ENCODE measurements around the gene GAK. TPM values are rescaled to one million over a fixed set of nuclear protein-coding genes. Genes with fewer than 3 reads are reported as not detected.

Gene GAK
- total RNA-seq, 6 experiments from 2014 or later = 53.2 to 85.0 (median 64.5) TPM

DNA sequence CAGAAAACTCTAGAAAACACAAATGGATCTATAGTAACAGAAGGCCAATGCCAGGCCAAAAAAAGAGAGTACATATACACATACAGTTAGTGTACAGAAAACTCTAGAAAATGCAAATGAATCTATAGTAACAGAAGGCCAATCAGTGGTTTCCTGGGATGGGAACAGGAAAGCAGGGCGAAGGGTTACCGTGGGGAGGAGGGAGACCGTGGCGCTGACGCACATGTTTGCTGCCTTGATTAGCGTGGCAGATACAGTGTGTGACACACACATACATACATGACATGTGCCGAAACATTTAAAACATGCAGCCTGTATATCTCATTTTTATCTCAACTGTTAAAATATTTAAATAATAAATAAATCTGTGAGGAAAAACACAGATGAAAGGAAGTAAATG, 14.7 kb downstream of the GAK start:
- ATAC-seq = no peak
- intact Hi-C loops (cut with DNase I) = no loop called here
- no peaks in the 10 kb centered on the region for H3K9me3 ChIP-seq
- WGBS (ENCODE audit: insufficient coverage, low coverage, low lambda C conversion rate, missing lambda C conversion rate) = 96% methylated on average over 7 of the region's 7 CpGs
- no peaks in the 10 kb centered on the region for H3K27me3 ChIP-seq
- TF ChIP-seq POLR2A (IDR thresholded peaks at IDR 0.05) = no peak
- TF ChIP-seq, protein P1, sequence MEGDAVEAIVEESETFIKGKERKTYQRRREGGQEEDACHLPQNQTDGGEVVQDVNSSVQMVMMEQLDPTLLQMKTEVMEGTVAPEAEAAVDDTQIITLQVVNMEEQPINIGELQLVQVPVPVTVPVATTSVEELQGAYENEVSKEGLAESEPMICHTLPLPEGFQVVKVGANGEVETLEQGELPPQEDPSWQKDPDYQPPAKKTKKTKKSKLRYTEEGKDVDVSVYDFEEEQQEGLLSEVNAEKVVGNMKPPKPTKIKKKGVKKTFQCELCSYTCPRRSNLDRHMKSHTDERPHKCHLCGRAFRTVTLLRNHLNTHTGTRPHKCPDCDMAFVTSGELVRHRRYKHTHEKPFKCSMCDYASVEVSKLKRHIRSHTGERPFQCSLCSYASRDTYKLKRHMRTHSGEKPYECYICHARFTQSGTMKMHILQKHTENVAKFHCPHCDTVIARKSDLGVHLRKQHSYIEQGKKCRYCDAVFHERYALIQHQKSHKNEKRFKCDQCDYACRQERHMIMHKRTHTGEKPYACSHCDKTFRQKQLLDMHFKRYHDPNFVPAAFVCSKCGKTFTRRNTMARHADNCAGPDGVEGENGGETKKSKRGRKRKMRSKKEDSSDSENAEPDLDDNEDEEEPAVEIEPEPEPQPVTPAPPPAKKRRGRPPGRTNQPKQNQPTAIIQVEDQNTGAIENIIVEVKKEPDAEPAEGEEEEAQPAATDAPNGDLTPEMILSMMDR (IDR thresholded peaks at IDR 0.05) = no peak
- H3K4me3 ChIP-seq = no peak overlapping the region
- no peak for DNase-seq
- H3K4me1 ChIP-seq = peaks cover 0 to 6% (median 0%) of the 10 kb centered on the region in 4 donors
- peaks cover 0 to 8% (median 0%) of the 10 kb centered on the region in 4 donors for H3K36me3 ChIP-seq
- no peak overlapping the region for H3K27ac ChIP-seq

DNA sequence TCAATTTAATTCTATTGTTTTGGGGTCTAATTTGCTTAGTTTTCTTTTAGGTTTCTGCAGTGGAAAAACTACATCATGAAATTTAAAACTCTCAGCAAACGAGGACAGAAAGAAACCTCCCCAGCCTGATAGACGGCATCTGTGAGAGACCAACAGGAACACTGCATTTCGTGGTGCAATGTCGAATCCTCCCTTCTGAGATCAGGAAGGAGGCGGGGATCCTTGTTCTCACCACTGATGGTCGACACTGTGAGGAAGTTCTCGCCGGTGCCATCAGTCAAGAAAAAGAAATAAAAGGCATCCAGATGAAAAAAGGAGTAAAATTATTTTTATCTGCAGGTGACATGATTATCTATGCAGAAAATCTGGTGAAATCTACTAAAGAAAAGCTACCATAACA, 16.5 kb downstream of the GAK start:
- Histone ChIP-seq H3K36me3 (peaks cover 0 to 20% (median 3%) of the 10 kb centered on the region in 4 donors), H3K4me3 (no peak overlapping the region), H3K4me1 (peaks cover 0 to 6% (median 0%) of the 10 kb centered on the region in 4 donors), H3K27ac (no peak overlapping the region), H3K9me3 (no peaks in the 10 kb centered on the region), H3K27me3 (no peaks in the 10 kb centered on the region)
- TF ChIP-seq, protein P1 (IDR thresholded peaks at IDR 0.05) = no peak
- TF ChIP-seq POLR2A (IDR thresholded peaks at IDR 0.05) = no peak
- intact Hi-C loops (cut with DNase I) = no loop called here
- peak in 3 of 4 donors; percentile 43 to 68 (median 52) for ATAC-seq
- peak; percentile 3 to 33 (median 25) for DNase-seq
- 42% methylated on average over 8 of the region's 8 CpGs for WGBS (ENCODE audit: insufficient coverage, low coverage, low lambda C conversion rate, missing lambda C conversion rate)

DNA sequence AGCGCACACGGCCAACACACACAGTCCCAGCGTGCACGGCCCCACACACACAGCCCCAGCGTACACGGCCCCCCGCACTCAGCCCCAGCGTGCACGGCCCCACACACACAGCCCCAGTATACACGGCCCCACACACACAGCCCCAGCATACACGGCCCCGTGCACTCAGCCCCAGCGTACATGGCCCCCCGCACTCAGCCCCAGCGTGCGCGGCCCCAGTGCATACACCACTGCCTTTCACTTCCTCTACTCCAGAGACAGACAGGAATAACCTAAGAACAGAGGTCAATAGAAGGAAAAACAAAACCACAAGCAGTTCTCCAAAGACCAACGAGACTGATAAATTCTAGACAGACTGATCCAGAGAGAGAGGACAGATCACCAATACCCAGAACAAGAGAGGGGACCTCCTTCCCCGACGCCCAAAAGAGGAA, 17.1 kb downstream of the GAK start:
- intact Hi-C loops (cut with DNase I) = no loop called here
- H3K27me3 ChIP-seq = no peaks in the 10 kb centered on the region
- H3K27ac ChIP-seq = no peak overlapping the region
- DNase-seq (peak in 2 of 3 donors; percentile 14 to 50), ATAC-seq (peak; percentile 28 to 63 (median 48))
- 58% methylated on average over 20 of the region's 20 CpGs for WGBS (ENCODE audit: insufficient coverage, low coverage, low lambda C conversion rate, missing lambda C conversion rate)
- H3K4me3 ChIP-seq = no peak overlapping the region
- H3K4me1 ChIP-seq = peaks cover 0 to 6% (median 0%) of the 10 kb centered on the region in 4 donors
- no peaks in the 10 kb centered on the region for H3K9me3 ChIP-seq
- TF ChIP-seq, protein P1 (IDR thresholded peaks at IDR 0.05) = no peak
- TF ChIP-seq POLR2A (IDR thresholded peaks at IDR 0.05) = no peak
- peaks cover 0 to 20% (median 3%) of the 10 kb centered on the region in 4 donors for H3K36me3 ChIP-seq

DNA sequence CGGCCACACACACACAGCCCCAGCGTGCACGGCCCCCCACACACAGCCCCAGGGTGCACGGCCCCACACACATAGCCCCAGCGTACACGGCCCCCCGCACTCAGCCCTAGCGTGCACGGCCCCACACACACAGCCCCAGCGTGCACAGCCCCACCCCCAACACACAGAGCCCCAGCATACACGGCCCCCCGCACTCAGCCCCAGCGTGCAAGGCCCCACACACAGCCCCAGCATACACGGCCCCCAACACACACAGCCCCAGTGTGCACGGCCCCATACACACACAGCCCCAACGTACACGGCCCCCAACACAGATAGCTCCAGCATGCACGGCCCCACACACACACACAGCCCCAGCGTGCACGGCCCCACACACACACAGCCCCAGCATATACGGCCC, 17.6 kb downstream of the GAK start:
- no peaks in the 10 kb centered on the region for H3K9me3 ChIP-seq
- no peaks in the 10 kb centered on the region for H3K27me3 ChIP-seq
- no peak overlapping the region for H3K27ac ChIP-seq
- no peak overlapping the region for H3K4me3 ChIP-seq
- DNase-seq = peak in 2 of 3 donors; percentile 7 to 29
- peaks cover 0 to 20% (median 3%) of the 10 kb centered on the region in 4 donors for H3K36me3 ChIP-seq
- peaks cover 0 to 6% (median 0%) of the 10 kb centered on the region in 4 donors for H3K4me1 ChIP-seq
- WGBS (ENCODE audit: insufficient coverage, low coverage, low lambda C conversion rate, missing lambda C conversion rate) = 98% methylated on average over 9 of the region's 21 CpGs
- intact Hi-C loops (cut with DNase I) = no loop called here
- TF ChIP-seq, protein P1 (IDR thresholded peaks at IDR 0.05) = no peak
- no peak for TF ChIP-seq POLR2A (IDR thresholded peaks at IDR 0.05)
- no peak for ATAC-seq

Measured in right lobe of liver (tissue), 6 donors.